ENCODE measurements around the gene CDK6. TPM values are rescaled to one million over a fixed set of nuclear protein-coding genes. Genes with fewer than 3 reads are reported as not detected.

CDK6 gene
- total and polyA plus RNA-seq, 2 of the 8 experiments (the other 6 are each of a cell fraction or from before 2014, with no cell fraction given): 5.9 to 18.9 TPM

GRCh38 chr7:92749327-92749755, 87.0 kb downstream of the CDK6 start:
- CTCF ChIA-PET (ENCODE audit: partially characterized antibody): no interaction called here
- POLR2A ChIA-PET (ENCODE audit: partially characterized antibody): no interaction called here
- H3K14ac ChIP-seq (ENCODE audit: insufficient read length): no peak overlapping the region

More at GRCh38 chr7:92749327-92749755, 87.0 kb downstream of the CDK6 start:
- Histone ChIP-seq H3K56ac (replicated peaks; ENCODE audit: insufficient read length, low read depth, low read length) (no peak overlapping the region), H2BK5ac (ENCODE audit: low read depth, low read length) (no peak overlapping the region), H4K5ac (ENCODE audit: insufficient read length, low read depth, low read length) (no peak overlapping the region), H2BK20ac (ENCODE audit: low read length) (no peak overlapping the region), H3K4me1 (replicated peaks in 1 of 4; ENCODE audit: control insufficient read depth in 3 of 4, insufficient read depth in 4 of 4, low read length in 3 of 4) (peaks cover 0 to 8% (median 4%) of the 10 kb centered on the region in 4 experiments; a peak in 5 of 7 replicates), H3K79me1 (ENCODE audit: low read depth, low read length) (no peaks in the 10 kb centered on the region), H3K27ac (ENCODE audit: low read depth, low read length) (no peak overlapping the region), H3K27me3 (replicated peaks in 1 of 4; ENCODE audit: control insufficient read depth in 3 of 4, extremely low read depth in 1 of 4, insufficient read depth in 3 of 4, low read length in 3 of 4) (no peaks in the 10 kb centered on the region), H3K9me3 (ENCODE audit: insufficient read depth in 2 of 2, low read depth in 1 of 2, low read length in 1 of 2) (no peaks in the 10 kb centered on the region), H3K9ac (replicated peaks in 1 of 4; ENCODE audit: extremely low read depth in 1 of 4, low read depth in 3 of 4, low read length in 3 of 4) (no peak overlapping the region), H3K36me3 (ENCODE audit: control insufficient read depth in 2 of 4, insufficient read depth in 4 of 4, low read length in 3 of 4) (no peaks in the 10 kb centered on the region), H3K18ac (ENCODE audit: extremely low read depth, low read length) (no peak overlapping the region), H3K4me2 (ENCODE audit: insufficient read depth in 1 of 2, low read depth in 2 of 2, low read length in 2 of 2) (no peak overlapping the region), H2BK12ac (ENCODE audit: low read depth, low read length) (no peak overlapping the region), H2BK120ac (replicated peaks; ENCODE audit: low read depth, low read length) (no peak overlapping the region), H4K91ac (replicated peaks; ENCODE audit: insufficient read length, low read length) (no peak overlapping the region), H3K4me3 (ENCODE audit: extremely low read depth in 1 of 4, insufficient read depth in 2 of 4, low read depth in 3 of 4, low read length in 4 of 4) (no peak overlapping the region), H2AK5ac (ENCODE audit: low read depth, low read length) (no peak overlapping the region), H3K23ac (ENCODE audit: insufficient read length) (no peak overlapping the region), H3K23me2 (ENCODE audit: low read depth, low read length) (no peaks in the 10 kb centered on the region), H4K20me1 (replicated peaks in 1 of 2; ENCODE audit: control insufficient read depth in 1 of 2, insufficient read depth in 2 of 2, low read length in 2 of 2) (no peaks in the 10 kb centered on the region), H4K8ac (ENCODE audit: extremely low read depth, insufficient read depth, low read length) (no peak overlapping the region), H2BK15ac (ENCODE audit: low read length) (no peak overlapping the region), H2AFZ (ENCODE audit: low read length) (no peak overlapping the region), H3K4ac (replicated peaks; ENCODE audit: insufficient read length, low read depth, low read length) (no peak overlapping the region), H3K79me2 (ENCODE audit: control insufficient read depth in 1 of 2, insufficient read depth in 2 of 2, low read length in 2 of 2) (no peaks in the 10 kb centered on the region)
- FAIRE-seq (no peak), DNase-seq (ENCODE audit: low read depth in 1 of 2, low spot score in 2 of 2) (no peak)
- TF ChIP-seq BCL11A (IDR thresholded peaks at IDR 0.05; ENCODE audit: low read depth in 2 of 2, low read length in 2 of 2): no peak
- TF ChIP-seq RFX5 (IDR thresholded peaks at IDR 0.05; ENCODE audit: borderline replicate concordance, low read depth, low read length): no peak
- no peak for TF ChIP-seq ATF2 (IDR thresholded peaks at IDR 0.05; ENCODE audit: low read length)
- no peak for TF ChIP-seq CHD2 (IDR thresholded peaks at IDR 0.05; ENCODE audit: low read length)
- no peak for TF ChIP-seq GABPA (IDR thresholded peaks at IDR 0.05; ENCODE audit: borderline replicate concordance, insufficient read depth, low read length)
- no peak for TF ChIP-seq SUZ12 (IDR thresholded peaks at IDR 0.05; ENCODE audit: low read length)
- no peak for TF ChIP-seq USF2 (IDR thresholded peaks at IDR 0.05; ENCODE audit: low read length)
- TF ChIP-seq CTCF (IDR thresholded peaks at IDR 0.05; ENCODE audit: control extremely low read depth in 1 of 3, insufficient read depth in 1 of 3, low read depth in 1 of 3, low read length in 3 of 3): no peak
- TF ChIP-seq KDM4A (IDR thresholded peaks at IDR 0.05; ENCODE audit: low read depth, low read length, severe bottlenecking): no peak
- TF ChIP-seq GTF2F1 (IDR thresholded peaks at IDR 0.05; ENCODE audit: borderline replicate concordance, low read depth, low read length): no peak

Measured in H1 (cell line).